ENCODE data around the gene EEPD1. TPM values are rescaled to one million over a fixed set of nuclear protein-coding genes. Genes with fewer than 3 reads are reported as not detected.
A peak's percentile ranks its signal among the peaks of the same experiment; 100 is the strongest.

EEPD1 gene
- total RNA-seq, 1 donor from 2014 or later, result 6.5 TPM

DNA sequence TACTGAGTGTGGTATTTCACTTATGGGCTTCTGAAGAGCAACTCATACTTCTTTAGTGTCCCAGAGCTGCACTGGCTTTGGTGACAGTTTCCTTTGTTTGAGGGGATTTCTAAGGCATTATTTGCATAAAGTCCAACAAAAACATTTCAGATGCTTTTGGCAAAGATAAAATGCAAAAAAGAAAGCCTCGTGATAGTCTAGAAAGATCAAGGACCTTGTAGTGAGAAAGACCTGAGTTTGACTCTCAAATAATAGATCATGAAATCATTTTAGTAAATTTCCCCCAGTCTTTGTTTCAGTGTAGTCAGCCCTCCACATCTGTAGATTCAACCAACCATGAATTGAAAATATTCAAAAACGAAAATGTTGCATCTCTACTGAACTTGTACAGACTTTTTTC is 107.4 kb downstream of the EEPD1 start:
- H3K4me1 ChIP-seq, result peaks cover 25% of the 10 kb centered on the region
- H2AFZ ChIP-seq (replicated peaks), result no peak overlapping the region
- TF ChIP-seq CTCF (IDR thresholded peaks at IDR 0.05), result no peak
- no peak for TF ChIP-seq EZH2phosphoT487 (IDR thresholded peaks at IDR 0.05)
- Mint-ChIP-seq H3K27me3 (ENCODE audit: insufficient read depth, low read depth) (peaks cover 2% of the 10 kb centered on the region), H3K9me3 (peaks cover 18% of the 10 kb centered on the region), H3K36me3 (peaks cover 2% of the 10 kb centered on the region), H3K4me3 (no peak overlapping the region), H3K27ac (no peak overlapping the region), H3K4me1 (peaks cover 32% of the 10 kb centered on the region)
- no peaks in the 10 kb centered on the region for H3K36me3 ChIP-seq
- H3F3A ChIP-seq (ENCODE audit: low read depth), result peaks cover 5% of the 10 kb centered on the region
- no peaks in the 10 kb centered on the region for H3K27me3 ChIP-seq
- H3K4me2 ChIP-seq, result no peak overlapping the region
- no peaks in the 10 kb centered on the region for H4K20me1 ChIP-seq (ENCODE audit: low read depth)
- H3K9me3 ChIP-seq (ENCODE audit: low read depth), result no peaks in the 10 kb centered on the region
- H3K27ac ChIP-seq, result no peak overlapping the region
- H3K4me3 ChIP-seq, result no peak overlapping the region
- H3K79me2 ChIP-seq (ENCODE audit: low read depth), result no peaks in the 10 kb centered on the region
- no peak overlapping the region for H3K9ac ChIP-seq
- DNase-seq (ENCODE audit: low spot score), result no peak

DNA sequence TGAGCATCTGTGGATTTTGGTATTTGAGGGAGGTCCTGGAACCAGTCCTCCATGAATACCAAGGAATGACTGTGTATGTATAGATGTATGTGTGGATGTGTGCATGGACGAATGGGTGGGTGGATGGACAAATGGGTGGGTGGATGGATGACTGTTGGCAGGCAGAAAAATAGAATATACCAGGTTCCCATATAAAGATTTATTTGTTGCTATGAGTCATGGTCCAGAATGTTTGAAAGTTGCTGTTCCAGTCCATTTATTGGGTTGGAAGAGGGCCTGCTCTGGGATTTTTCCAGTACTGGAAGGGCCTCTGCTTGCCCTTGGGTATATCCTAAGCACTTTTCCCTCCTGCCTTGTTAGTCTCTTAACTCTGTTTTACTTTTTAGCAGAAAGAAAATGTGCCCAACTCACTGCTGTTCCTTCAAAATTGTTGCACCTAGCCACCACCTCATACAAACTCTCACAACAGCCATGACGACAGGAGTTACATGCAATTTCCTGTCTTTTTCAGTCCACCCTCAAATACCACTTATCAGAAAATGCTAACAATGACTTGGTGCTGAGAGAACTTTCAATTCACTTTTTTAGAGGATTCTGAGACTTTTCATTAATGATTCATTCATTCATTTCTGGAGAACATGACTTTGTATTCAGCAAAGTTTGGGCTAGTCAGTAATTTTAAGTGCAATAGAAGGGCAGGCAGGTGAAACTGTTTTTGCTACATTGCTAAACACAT is 108.1 kb downstream of the EEPD1 start:
- TF ChIP-seq EZH2 (IDR thresholded peaks at IDR 0.05) (no peak), EZH2phosphoT487 (IDR thresholded peaks at IDR 0.05) (no peak), CTCF (IDR thresholded peaks at IDR 0.05) (no peak)
- no peak overlapping the region for H3K27ac Mint-ChIP-seq
- H3K27me3 ChIP-seq, result no peaks in the 10 kb centered on the region

GRCh38 chr7:36262309-36263094 is 109.4 kb downstream of the EEPD1 start:
- Histone ChIP-seq H3K9ac (no peak overlapping the region), H3K27me3 (no peaks in the 10 kb centered on the region), H3K4me2 (no peak overlapping the region), H3K79me2 (ENCODE audit: low read depth) (no peaks in the 10 kb centered on the region), H3K27ac (no peak overlapping the region), H3F3A (ENCODE audit: low read depth) (peaks cover 5% of the 10 kb centered on the region), H3K36me3 (no peaks in the 10 kb centered on the region), H2AFZ (replicated peaks) (no peak overlapping the region), H3K9me3 (ENCODE audit: low read depth) (no peaks in the 10 kb centered on the region), H3K4me1 (peaks cover 23% of the 10 kb centered on the region), H3K4me3 (no peak overlapping the region), H4K20me1 (ENCODE audit: low read depth) (no peaks in the 10 kb centered on the region)
- Mint-ChIP-seq H3K27me3 (ENCODE audit: insufficient read depth, low read depth) (peaks cover 2% of the 10 kb centered on the region), H3K4me1 (peaks cover 32% of the 10 kb centered on the region), H3K36me3 (no peaks in the 10 kb centered on the region), H3K4me3 (no peak overlapping the region), H3K27ac (peak overlapping the region; percentile 64), H3K9me3 (peaks cover under 1% of the 10 kb centered on the region)
- TF ChIP-seq CTCF (IDR thresholded peaks at IDR 0.05), result no peak
- no peak for TF ChIP-seq EZH2 (IDR thresholded peaks at IDR 0.05)
- TF ChIP-seq EZH2phosphoT487 (IDR thresholded peaks at IDR 0.05), result no peak
- DNase-seq (ENCODE audit: low spot score), result no peak

More for the DNA sequence above, 108.1 kb downstream of the EEPD1 start:
- Mint-ChIP-seq H3K9me3 (peaks cover 11% of the 10 kb centered on the region), H3K27me3 (ENCODE audit: insufficient read depth, low read depth) (peaks cover 2% of the 10 kb centered on the region), H3K4me1 (peaks cover 34% of the 10 kb centered on the region), H3K4me3 (no peak overlapping the region), H3K36me3 (no peaks in the 10 kb centered on the region)
- H3K79me2 ChIP-seq (ENCODE audit: low read depth), result no peaks in the 10 kb centered on the region
- H4K20me1 ChIP-seq (ENCODE audit: low read depth), result no peaks in the 10 kb centered on the region
- H3K9ac ChIP-seq, result no peak overlapping the region
- H3F3A ChIP-seq (ENCODE audit: low read depth), result peaks cover 5% of the 10 kb centered on the region
- no peak for DNase-seq (ENCODE audit: low spot score)
- no peaks in the 10 kb centered on the region for H3K9me3 ChIP-seq (ENCODE audit: low read depth)
- H3K36me3 ChIP-seq, result no peaks in the 10 kb centered on the region
- H2AFZ ChIP-seq (replicated peaks), result no peak overlapping the region
- no peak overlapping the region for H3K4me3 ChIP-seq
- H3K4me2 ChIP-seq, result no peak overlapping the region
- H3K4me1 ChIP-seq, result peaks cover 25% of the 10 kb centered on the region
- no peak overlapping the region for H3K27ac ChIP-seq

Measured in neural progenitor cell (in vitro differentiated cells).